ENCODE data around the gene MAP6.

- TF ChIP-seq, protein P1, sequence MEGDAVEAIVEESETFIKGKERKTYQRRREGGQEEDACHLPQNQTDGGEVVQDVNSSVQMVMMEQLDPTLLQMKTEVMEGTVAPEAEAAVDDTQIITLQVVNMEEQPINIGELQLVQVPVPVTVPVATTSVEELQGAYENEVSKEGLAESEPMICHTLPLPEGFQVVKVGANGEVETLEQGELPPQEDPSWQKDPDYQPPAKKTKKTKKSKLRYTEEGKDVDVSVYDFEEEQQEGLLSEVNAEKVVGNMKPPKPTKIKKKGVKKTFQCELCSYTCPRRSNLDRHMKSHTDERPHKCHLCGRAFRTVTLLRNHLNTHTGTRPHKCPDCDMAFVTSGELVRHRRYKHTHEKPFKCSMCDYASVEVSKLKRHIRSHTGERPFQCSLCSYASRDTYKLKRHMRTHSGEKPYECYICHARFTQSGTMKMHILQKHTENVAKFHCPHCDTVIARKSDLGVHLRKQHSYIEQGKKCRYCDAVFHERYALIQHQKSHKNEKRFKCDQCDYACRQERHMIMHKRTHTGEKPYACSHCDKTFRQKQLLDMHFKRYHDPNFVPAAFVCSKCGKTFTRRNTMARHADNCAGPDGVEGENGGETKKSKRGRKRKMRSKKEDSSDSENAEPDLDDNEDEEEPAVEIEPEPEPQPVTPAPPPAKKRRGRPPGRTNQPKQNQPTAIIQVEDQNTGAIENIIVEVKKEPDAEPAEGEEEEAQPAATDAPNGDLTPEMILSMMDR (IDR thresholded peaks at IDR 0.05): no peak
- TF ChIP-seq POLR2A (IDR thresholded peaks at IDR 0.05): no peak
Observed at GRCh38 chr11:75579841-75580240, 89.0 kb downstream of the MAP6 start.
